Measurements from ENCODE around the gene NCAPG2.
"Not testable (repeated sequence)": the region's sequence is repeated elsewhere in the genome, so short reads cannot be mapped to it uniquely, and the experiment has no call there.

Gene NCAPG2

DNA sequence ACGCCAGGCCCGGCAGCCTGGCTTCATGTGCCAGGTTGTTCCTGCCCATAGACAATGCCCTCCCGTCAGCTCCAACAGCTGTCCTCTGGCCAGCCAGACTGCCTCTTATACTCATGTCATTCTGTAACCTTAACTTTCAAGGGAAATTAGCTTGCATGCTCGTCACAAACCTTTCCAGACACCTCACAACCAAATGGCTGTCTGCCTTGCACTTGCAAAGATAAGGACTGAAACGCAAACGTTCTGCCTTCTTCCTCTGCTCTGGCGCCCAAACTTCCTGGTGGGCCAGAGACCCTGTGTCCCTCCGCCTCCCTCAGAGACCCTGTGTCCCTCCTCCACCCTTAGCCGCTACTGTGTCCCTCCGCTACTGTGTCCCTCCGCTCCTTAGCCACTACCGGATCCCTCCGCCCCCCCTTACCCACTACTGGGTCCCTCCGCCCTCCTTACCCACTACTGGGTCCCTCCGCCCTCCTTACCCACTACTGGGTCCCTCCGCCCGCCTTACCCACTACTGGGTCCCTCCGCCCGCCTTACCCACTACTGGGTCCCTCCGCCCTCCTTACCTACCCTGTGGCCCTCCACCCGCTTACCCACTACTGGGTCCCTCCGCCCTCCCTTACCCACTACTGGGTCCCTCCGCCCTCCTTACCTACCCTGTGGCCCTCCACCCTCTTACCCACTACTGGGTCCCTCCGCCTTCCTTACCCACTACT, 37.5 kb downstream of the NCAPG2 start:
- not testable (repeated sequence) for DNase-seq (ENCODE audit: low read depth)

GRCh38 chr7:158666401-158666800, 38.2 kb downstream of the NCAPG2 start:
- DNase-seq (ENCODE audit: low read depth), result no peak

GRCh38 chr7:158664406-158664805, 40.2 kb downstream of the NCAPG2 start:
- DNase-seq (ENCODE audit: low read depth), result no peak

- DNase-seq (ENCODE audit: low read depth), result no peak
Observed at GRCh38 chr7:158663428-158663741, 41.2 kb downstream of the NCAPG2 start.

DNA sequence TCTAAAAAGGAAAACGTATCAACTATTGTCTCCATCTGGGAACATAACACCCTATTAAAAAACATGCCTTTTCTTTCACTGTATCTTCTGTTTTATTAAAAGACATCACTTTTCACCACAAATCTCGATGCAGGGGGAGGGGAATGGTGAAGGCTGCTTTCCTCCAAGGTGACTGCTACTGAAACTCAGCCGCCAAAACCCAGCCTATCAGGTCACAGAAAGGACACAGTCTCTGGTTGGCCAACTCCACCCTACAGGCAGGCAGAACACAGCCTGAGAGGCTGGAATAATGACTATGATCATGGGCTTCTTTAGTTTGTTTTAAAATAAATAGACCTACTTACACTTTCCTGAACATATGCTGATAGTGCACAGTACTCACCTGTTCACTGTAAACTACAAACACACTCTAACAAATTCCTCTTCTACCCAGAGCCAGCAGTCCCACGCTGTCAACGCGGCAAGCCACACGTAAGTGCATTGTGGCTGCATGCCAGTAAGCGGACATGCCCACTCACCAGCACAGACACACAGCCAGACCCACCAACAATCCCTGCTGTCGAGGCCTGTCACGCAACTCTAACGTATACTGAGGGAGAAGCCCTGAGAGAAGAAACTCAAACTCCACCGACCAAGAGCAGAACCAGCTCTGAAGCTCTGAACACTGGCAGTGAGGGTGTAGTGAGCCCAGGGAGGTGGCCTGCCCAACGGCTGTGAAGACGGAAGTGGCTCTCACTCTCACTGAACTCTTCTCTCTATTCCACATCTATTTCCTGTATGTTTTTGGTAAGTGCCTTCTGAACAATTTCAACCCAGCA, 41.8 kb downstream of the NCAPG2 start:
- DNase-seq (ENCODE audit: low read depth), result no peak

GRCh38 chr7:158658475-158658874, 46.1 kb downstream of the NCAPG2 start:
- DNase-seq (ENCODE audit: low read depth), result no peak

GRCh38 chr7:158657189-158657746, 47.3 kb downstream of the NCAPG2 start:
- no peak for DNase-seq (ENCODE audit: low read depth)

GRCh38 chr7:158655931-158656441, 48.6 kb downstream of the NCAPG2 start:
- no peak for DNase-seq (ENCODE audit: low read depth)

DNA sequence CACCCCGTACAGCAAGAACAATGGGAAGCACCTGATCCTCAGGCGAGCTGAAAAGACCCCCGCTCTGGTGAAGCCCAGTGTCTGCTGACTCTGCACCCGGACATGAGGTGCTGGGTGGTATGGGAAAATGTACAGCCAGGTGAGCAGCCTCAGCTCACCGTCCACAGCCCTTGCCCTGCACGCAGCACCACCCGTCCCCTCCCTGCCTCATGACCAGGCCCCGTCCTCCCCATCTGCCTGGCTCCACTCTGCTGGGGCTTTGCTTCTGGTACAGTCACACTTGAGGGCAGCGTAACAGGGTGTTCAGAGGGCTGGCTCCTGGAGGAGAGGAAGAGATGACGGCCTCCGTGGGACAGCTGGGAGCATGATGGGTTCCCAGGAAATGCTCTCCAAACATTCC, 49.1 kb downstream of the NCAPG2 start:
- no peak for DNase-seq (ENCODE audit: low read depth)

DNA sequence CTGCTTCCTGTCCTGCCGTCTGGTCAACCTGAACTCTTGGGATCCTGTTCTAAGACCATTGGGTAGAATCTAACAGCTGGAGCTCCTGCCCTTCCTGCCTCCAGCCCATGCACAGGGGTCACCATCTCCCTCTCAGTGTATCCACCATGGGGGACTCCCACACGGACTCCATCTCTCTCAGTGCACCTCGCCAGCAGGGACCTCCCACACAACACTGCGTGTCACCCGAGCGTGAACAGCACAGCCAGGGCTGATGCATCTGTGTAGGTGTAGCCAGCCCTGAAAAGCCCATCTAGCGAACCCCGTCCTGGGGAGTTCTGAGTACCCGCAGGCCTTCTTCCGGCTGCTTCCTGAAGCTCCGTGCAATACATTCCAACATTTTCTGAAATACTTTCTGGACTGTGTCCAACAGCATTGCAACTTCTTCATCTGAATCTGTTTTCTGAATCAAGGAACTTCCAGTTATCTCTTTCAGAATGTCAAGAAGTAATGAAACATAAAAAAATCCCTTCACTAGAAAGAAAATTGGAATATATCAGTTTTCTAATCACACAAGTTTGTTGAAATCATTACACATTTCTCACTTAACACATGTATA, 52.5 kb downstream of the NCAPG2 start:
- DNase-seq (ENCODE audit: low read depth), result no peak

GRCh38 chr7:158650821-158651225, 53.8 kb downstream of the NCAPG2 start:
- DNase-seq (ENCODE audit: low read depth), result no peak

DNA sequence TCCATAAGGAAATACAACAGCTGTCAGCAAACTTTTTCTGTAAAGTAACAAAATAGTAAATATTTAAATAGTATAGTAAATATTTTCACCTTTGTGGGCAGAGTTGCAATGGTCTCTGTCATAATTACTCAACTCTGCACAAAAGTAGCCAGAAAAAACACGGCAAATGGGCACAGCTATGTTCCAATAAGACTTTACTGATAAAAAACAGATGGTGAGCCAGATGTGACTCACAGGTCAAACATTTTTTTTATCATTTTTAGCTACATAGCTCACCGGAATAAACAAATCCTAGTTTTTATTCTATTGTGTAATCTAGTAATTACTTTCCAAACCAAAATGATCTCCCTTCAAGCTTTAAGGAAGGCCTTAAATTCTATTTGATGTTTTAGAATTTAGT, 55.3 kb downstream of the NCAPG2 start:
- DNase-seq (ENCODE audit: low read depth), result no peak

DNA sequence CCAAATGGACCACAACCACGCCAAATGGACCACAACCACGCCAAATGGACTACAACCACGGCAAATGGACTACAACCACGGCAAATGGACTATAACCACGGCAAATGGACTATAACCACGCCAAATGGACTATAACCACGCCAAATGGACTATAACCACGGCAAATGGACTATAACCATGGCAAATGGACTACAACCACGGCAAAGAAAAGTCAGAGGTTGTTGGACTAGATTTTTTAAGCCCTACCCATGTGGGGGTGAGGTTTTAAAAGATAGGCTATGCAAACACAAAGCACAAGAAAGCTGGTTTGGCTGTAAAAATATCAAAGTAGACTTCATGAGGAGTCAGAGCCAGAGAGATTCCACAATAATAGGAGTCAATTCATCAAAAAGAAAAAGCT, 55.8 kb downstream of the NCAPG2 start:
- no peak for DNase-seq (ENCODE audit: low read depth)

- no peak for DNase-seq (ENCODE audit: low read depth)
Observed at GRCh38 chr7:158648168-158648567, 56.4 kb downstream of the NCAPG2 start.

- DNase-seq (ENCODE audit: low read depth), result no peak
Observed at GRCh38 chr7:158647475-158647792, 57.2 kb downstream of the NCAPG2 start.

DNA sequence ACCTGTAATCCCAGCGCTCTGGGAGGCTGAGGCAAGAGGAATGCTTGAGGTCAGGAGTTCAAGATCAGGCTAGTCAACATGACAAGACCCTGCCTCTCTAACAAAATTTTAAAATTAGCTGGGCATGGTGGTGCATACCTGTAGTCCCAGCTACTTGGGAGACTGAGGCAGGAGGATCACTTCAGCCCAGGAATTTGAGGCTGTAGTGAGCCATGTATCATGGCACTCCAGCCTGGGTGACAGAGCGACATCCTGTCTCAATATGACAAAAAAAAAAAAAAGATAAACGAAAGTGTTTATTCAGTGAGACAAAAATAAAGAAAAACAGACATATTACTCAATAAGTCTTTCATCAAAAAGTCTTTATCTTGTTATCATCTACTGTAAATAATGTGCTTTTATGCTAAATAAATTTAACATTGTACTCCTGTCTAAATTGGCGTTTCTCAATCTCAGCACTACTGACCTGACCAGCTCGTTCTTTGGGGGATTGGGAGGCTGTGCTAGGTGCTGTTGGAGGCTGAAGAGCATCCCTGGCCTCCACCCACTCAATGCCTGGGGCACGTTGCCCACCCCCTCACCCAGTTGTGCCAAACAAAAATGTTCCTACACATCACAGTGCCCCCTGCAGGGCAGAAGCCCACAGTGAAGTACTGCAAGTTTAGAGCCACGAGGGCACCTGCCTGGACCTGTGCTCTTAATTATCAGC, 57.7 kb downstream of the NCAPG2 start:
- DNase-seq (ENCODE audit: low read depth), result no peak

- no peak for DNase-seq (ENCODE audit: low read depth)
Observed at GRCh38 chr7:158645842-158646241, 58.8 kb downstream of the NCAPG2 start.

DNA sequence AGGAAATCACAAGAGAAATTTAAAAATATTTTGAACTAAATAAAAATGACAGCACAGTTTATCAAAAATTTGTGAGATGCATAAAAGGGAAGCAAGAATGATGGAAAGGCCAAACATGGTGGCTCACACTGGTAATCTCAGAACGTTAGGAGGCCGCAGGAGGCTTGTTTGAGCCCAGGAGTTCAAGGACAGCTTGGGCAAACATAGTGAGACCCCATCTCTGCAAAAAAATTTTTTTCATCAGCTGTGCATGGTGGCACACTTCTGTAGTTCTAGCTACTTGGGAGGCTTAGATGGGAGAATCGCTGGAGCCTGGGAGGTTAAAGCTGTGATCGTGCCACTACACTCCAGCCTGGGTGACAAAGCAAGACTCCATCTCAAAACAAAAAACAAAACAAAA, 62.5 kb downstream of the NCAPG2 start:
- DNase-seq (ENCODE audit: low read depth), result no peak

- no peak for DNase-seq (ENCODE audit: low read depth)
Observed at GRCh38 chr7:158638001-158638400, 66.6 kb downstream of the NCAPG2 start.

- no peak for DNase-seq (ENCODE audit: low read depth)
Observed at GRCh38 chr7:158633055-158633956, 71.3 kb downstream of the NCAPG2 start.

DNA sequence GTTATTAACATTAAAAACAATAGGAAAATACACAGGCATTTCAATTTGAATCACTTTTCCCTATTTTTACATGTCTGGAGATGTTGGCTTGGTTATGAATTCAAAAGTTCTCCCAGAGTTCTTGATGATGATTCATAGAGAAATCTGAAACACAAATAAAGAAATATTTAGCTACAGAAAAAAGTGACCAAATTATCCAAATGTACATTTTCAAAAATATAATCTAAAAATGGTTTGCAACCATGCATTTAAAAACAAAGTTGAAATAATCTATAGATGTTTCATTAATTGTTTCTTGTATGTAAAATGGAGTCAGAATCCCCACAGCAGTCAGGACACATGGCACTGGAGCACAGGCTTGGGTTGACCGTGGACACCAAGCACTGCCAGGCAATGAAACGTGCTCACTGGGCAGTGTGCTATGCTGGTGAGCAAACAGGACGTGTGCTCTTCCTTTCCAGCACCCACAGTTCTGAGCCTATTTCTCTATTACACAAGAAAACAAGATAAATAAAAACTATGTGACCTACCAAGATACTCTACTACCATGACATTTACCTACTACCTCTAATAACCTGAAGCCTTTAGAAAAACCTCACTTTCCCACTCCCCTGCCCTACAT, 72.9 kb downstream of the NCAPG2 start:
- no peak for DNase-seq (ENCODE audit: low read depth)

Measured in stimulated activated CD8-positive, alpha-beta memory T cell treated with anti-CD3 and anti-CD28 coated beads, Interleukin-4, amount 100 ng/mL, for 24 hours (primary cell).